NCI-H748 treated with DMSO at 0.1 percent for 48 hours (cell line): ENCODE measurements around the gene PPARA.

Source experiments
- DNase-seq: peaks from one replicate; lab custom pipeline; 2025; lab: John Stamatoyannopoulos, UW

The PPARA gene

DNA sequence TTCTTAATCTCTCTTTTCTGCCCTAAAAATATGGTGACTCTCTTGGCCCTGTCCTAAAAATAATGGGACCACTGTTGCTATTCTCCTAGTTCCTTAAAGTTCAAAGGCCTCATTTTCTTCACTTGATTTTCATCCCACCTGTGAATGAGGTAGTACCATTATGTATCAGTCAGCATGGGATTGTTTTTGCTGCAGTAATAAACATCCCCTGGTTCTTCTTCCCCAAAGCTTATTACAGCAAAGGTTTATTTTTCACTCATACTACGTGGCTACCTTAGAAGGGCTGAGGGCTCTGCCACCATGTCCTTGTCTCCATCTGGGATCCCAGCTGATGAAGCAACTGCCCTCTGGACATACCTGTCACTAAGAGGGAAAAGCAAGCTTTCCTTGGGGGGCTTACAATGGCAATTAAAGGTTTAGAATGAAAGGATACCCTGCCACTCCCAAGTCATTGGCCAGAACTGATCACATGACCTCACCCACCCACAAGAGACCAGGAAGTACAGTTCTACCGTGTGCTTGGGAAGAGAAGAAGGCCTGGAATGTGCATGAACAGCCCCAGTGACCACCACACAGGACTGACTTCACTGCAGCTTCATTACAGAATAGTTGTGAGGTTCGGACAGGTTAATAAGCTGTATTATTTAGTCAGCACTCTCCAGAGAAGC lies 125.3 kb downstream of the PPARA start:
- no peak for DNase-seq

DNA sequence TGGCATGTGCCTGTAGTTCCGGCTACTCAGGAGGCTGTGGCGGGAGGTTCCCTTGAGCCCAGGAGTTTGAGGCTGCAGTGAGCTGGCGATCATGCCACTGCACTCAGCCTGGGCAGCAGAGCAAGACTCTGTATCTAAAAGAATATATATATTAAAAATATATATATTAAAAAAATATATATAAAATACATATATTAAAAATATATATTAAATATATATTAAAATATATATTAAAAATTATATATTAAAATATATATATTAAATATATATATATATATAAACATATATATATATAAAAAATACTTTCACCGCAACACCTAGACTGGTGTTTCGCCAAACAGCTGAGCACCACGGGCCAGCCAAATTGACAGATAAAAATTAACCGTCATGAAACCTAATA lies 126.2 kb downstream of the PPARA start:
- DNase-seq, result no peak

DNA sequence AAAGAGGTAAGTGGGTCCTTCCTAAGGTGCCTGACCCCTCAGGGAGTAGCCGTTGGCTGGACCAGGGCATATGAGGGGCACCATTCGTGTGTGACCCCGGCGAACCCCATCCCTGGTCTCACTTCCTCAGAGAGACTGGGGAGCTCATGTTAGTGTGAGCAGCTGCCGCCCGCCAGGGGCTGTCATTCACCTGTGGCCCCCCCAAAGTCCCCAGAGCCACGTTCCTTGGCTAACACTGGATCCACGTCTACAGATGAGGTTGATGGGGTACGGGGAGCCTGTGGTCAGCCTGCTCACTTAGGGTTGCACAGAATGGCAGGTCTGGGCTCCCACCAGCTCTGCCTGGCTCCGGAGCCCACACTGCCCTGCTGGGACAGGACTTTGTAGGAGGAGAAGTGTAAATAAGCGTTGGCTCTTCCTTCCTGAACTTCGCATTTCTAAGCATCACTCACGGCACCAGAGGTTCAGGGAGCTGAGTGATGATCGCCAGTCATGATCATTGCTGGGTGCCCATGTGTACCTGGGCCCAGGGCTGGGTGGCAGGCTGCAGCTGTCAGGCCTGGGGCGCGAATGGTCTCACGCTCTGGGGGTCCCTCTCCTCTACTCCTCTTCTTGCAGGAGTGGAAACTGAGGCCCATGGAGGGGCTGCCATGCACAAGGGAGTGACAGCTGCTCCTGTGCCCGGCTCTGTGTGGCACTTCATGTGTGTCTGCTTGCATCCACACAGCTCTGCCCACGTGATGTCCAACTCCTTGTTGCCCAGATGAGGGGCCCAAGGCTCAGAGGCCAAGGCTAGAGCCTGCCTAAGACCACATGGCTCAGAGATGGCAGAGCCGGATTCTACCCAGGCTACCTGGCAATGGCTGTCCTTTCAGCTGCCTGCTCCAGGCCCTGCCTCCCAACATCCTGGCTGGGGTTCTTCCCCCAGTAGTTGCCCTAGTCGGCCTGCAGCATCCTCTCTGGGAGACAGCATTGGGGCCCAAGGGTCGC lies 128.6 kb downstream of the PPARA start:
- no peak for DNase-seq

DNA sequence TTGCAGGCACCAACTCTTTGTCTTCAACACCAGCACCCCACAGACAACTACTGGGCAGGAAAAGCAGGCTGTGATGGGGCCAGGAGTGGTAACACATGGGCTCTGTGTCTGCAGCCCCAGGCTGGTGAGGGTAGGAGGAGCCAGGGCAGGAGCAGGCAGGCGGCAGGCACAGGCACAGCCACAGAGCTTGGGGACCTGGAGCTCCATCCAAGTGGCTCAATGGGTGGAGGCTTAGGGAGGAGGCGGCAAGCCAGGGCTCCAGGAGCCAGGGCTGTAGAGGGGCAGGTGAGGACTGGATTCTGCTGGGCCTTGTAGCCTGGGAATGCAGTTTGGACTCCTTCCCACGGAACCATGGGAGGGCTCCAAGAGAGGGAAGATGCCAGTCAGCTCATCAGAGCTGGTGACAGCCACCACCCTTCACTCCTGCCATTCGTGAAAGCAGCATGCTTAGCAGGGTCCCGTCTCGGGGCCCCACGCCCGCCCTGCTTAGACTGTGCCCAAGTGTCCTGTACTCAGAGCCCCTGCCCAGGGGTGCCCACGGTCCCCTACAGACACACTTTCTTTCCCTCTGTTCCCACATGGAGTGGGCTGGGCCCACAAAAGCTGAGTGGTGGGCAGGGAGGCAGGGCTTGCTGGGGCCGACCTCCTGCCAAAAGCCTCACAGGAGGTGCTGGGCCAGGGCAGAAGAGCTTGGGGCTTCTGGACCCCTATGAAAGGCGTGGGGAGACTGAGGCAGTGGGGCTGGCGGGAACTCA lies 129.9 kb downstream of the PPARA start:
- DNase-seq, result no peak

DNA sequence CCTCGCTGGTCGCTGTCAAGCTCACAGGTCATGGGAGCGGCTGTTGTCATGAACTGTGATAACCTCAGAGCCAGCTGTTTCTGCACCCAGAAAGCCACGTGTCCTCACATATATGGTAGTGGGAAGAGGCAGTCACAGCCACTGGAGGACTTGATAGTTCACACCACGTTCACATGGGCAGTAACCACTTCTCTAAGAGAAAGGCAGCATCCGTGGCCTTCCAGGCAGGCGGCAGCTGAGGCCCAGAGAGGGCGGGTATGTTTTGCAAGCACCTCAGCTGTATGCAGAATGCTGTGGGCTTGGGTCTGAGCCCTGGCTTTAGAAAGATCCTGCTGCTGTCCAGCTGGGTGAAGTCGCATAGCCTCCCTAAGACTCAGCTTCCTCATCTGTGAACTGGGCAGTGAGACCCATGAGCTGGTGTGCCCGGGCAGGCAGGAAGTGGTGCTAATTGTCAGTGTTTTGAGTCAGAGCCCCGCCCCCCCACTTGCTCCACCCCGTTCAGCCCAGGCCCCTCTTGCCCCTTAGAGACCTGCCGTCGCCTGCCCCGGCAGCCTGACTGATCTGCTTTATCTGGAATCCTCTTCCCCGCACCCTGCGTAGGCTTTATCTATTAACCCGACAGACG lies 130.8 kb downstream of the PPARA start:
- no peak for DNase-seq

DNA sequence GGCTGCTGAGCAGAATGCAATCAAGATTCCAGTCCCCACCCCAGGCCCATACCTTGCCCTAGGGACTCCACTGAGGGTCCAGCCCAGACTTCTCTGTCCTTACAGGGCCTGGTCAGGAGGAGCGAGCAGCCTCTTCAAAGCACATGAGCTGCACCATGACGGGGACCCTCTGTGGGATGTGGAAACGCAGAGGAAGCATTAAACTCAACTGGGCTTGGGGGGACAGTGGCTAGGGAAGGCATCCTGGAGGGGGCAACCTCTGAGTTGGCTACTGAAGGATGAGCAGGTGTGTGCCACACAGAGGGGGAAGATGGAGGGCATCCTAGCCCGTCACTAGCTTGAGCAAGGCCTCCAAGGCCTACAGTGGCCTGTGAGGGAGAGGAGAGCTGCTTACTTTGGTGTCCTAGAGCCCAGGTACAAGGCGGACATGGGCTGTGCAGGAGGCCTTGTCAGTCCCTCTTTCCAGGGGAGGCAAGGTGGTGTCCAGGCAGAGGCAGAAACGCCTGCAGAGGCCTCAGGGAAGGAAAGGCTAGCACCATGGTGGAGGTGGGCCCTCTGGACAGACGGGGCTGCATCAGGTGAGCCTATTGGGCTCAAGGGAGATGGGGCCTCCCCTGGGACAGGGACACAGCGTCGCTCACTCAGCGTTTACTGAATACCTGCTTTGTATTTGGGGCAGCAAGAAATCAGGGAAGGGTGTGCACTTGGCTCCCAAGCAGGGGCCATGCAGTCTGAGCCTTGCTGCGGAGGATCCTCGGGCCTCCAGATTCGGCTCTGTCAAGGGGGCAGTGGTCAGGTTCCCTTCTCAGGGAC lies 131.7 kb downstream of the PPARA start:
- DNase-seq, result no peak

DNA sequence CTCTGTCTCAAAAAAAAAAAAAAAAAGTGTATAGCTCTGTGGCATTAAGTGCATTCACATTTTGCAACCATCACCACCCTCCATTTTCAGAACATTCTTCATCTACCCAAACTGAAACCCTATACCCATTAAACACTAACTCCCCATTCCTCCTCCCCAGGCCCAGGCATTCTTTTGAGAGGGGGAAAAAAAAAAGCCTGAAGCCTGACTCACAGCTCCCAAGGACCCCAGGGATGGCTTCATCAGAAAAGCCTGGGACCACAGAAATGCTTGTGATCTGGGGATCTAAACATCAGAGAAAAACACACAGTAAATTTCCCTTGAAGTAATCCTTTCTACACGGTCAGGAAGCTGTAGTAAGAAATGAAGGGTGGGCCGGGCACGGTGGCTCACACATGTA lies 135.7 kb downstream of the PPARA start:
- DNase-seq, result no peak

DNA sequence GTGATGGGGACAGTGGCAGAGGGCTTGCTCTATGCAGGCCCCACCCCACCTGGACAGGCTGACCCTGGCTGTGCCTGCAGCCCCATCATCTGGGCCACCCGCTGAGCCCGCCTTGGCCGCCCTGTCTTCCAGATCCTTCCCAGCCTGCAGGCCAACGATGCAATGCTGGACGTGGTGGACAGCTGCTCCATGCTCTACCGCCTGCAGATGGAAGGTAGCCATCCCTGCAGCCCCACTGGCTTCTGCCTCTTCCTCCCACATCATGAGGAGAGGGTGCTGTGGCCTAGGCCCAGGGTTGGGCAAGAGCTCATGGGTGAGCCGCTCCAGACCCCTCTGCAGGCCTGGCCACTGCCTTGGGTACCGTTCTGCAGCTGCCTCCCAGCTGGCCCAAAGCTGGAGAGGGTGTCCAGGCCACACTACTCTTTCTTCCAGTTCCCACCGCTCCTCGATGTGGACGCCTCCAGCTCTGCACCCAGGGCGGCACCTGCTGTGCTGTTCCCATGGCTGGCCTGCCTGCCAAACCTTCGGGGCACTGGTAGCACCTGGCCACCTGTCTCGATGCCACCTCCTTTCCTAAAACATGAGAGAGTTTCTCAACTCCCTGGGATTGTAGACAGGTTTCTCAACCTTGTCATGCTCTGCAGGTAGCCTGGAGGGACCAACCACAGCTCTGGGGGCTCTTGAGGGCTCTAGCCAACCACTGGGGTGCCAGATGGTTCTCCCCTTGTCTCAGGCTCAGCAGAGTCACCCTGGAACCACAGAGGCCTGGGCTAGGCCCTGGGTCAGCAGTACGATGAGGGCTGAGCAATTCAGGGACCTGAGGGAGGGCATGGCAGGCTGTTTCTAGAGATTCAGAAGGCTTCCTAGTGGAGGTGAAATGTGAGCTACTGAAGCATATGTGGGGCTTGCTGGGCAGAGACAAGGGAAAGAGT lies 136.9 kb downstream of the PPARA start:
- DNase-seq, result no peak

DNA sequence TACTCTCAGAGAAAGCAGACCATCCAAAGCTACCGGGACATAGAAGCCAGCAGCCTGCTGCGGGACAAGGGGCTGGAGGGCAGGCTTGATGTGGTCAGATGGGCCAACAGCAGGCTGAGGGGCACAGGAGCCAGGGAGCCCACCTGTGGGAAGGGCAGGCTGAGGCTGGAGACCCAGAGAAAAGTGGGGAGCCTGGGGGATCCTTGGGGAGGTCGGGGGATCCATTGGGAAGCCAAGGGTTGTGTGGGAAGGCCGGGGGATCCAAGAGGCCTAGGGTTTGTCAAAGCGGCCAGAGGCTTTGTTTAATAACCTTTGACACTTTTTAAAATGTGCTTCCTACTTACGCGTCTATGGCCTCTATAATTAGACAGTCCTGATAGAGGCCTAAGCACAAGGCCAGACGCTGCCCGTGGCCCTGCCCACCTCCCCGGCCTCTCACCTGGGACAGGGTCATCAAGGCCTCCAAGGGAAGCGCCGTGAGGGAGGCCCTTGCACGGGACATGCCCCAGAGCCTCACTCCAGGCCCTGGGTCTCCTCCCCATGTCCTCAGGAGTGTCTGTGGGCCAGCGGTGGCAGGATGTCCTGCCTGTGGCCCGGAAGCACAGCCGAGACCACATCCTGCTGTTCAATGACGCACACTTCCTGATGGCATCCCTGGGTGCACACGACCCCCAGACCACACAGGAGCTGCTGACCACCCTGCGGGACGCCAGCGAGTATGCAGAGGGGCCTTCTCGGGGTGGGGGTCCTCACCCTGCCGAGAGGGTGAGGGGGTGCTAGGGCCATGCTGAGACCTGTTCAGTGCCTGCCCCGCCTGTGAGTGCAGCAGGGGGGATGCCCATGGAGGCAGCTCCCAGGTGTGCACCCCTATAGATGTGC lies 137.8 kb downstream of the PPARA start:
- no peak for DNase-seq

DNA sequence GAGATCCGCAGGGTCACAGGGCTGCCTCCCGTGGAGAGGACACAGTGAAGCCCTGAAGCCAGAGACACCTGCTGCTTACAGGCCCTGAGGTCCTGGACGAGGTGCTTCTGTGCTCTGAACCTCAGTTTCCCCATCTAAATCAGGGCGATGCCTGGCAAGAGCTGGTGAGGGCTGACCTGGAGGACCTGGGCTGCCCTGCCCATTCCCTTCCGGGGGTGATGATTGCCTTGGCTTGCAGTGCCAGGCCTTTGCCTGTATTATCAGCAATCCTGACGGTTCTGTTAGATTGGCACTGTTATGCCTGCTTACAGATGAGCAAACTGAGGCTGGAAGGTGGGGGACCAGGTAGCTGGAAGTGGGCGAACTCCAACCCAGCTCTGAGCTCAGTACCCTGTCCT lies 138.5 kb downstream of the PPARA start:
- DNase-seq, result no peak

DNA sequence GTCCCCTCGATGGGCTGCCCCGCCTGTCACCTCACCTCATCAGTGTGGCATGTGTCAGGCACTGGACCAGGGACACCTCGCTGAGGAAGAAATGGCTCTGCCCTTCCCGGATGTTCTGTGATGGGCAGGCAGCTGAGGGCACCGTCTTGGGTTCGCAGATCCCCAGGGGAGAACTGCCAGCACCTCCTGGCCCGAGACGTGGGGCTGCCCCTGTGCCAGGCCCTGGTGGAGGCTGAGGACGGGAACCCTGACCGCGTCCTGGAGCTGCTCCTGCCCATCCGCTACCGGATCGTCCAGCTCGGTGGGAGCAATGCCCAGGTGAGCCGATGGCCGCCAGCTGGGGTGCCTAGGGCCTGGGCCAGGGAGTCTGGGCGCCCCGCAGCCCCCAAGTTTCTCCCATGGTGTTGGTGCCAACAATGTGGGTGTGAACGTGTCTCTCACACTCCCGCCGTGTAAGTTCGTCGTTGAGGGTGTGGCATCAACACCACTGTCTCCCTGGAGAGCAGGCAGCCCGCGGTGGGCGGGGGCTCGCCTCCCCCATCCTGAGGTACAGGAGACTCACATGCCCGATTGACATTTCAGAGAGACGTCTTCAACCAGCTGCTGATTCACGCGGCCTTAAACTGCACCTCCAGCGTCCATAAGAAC lies 139.0 kb downstream of the PPARA start:
- no peak for DNase-seq

DNA sequence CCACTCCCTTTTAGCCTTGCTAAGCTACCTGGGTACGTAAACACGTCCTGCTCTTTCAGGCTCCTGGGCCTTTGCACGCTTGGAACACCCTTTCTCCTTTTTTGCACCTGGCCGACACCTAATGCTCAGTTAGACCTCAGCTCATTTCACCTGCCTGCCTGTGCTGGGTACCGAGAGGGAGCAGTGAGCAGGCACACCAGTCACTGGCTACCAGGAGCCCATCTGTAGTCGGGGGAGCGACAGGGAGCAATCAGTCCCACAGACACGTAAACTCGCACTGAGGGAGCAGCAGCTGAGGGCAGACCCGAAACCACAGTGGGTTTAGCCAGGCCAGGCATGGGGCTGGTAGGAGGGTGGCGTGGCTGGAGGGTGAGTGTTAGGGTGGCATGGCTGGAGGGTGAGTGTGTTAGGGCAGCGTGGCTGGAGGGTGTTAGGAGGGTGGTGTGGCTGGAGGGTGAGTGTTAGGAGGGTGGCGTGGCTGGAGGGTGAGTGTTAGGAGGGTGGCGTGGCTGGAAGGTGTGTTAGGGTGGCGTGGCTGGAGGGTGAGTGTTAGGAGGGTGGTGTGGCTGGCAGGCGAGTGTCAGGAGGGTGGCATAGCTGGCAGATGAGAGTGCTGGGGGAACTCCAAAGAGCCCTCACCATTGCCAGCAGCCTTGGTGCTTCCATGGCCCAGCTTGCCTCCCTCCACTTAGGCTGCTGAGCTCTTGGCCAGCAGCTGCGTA lies 140.0 kb downstream of the PPARA start:
- no peak for DNase-seq

DNA sequence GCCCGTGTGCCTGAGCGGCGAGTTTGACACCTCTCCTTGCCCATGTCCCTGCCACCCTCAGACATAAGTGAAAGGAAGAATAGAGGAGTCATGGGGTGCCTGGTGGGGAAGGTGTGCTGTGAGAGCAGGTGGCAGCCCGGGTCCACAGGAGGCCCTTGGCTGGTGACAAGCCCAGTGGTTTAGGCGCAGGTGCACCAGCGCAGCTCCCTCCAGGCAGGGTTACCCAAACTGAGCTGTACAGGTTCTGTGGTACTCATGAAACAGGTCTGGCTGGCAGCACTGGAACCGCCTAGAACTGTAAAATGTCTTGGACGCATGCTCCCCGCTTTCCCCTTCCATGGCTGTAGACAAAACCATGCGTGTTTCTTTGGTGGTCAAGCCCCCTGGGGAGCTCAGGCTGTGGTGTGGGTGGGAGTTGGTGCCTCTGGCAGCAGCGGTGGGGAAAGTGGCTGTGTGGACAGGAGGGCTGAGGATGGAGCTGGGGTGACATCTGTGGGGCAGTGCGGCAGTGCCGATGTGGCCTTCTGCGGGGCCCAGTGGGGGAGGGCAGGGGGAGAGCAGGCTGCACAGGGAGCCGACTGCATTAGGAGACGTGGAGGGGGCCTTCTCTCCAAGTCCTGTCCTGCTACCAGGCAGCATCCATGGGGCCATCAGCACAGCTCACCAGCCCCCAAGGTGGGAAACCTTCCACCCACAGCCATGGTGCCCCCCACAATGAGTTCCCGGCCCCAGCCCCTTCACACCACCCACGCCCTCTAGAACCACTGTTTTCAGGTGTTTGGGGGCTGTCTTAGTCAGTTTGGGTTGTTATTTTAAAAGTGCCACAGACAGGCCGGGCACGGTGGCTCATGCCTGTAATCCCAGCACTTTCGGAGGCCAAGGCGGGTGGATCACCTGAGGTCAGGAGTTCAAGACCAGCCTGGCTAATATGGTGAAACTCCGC lies 140.8 kb downstream of the PPARA start:
- no peak for DNase-seq

DNA sequence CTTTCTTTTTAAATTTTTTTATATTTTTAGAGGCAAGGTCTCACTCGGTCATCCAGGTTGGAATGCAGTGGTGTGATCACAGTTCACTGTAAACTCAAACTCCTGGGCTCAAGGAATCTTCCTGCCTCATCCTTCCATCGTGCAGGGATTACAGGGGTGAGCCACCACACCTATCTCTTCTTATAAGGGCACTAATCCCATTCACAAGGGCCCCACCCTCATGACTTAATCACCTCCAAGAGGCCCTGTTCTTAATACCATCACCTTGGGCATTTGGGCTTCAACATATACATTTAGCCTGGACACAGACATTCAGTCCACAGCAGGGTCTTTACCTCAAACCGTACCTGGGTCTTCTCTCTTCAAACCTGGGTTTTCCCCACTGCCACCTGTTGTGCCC lies 141.8 kb downstream of the PPARA start:
- DNase-seq, result no peak

DNA sequence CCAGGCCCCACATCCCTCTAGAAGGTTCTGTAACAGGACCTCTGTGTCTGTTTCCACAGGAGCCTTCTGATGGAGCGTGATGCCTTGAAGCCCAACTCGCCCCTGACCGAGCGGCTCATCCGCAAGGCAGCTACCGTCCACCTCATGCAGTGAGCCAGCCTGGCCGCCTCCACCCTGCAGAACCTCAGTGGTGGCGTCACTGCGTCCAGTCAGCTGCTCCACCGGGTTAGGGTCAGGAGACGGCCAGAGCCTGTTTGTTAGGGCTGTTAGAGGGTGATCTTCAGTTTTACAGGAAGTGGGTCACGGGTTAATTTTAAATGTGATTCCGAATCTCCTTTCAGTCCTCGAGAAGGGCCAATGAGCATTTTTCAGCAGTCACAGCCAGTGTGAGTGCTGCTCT lies 142.4 kb downstream of the PPARA start:
- no peak for DNase-seq
